Measurements from ENCODE around the gene VNN1.
A peak's percentile ranks its signal among the peaks of the same experiment; 100 is the strongest.

Gene VNN1, protein sequence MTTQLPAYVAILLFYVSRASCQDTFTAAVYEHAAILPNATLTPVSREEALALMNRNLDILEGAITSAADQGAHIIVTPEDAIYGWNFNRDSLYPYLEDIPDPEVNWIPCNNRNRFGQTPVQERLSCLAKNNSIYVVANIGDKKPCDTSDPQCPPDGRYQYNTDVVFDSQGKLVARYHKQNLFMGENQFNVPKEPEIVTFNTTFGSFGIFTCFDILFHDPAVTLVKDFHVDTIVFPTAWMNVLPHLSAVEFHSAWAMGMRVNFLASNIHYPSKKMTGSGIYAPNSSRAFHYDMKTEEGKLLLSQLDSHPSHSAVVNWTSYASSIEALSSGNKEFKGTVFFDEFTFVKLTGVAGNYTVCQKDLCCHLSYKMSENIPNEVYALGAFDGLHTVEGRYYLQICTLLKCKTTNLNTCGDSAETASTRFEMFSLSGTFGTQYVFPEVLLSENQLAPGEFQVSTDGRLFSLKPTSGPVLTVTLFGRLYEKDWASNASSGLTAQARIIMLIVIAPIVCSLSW

DNA sequence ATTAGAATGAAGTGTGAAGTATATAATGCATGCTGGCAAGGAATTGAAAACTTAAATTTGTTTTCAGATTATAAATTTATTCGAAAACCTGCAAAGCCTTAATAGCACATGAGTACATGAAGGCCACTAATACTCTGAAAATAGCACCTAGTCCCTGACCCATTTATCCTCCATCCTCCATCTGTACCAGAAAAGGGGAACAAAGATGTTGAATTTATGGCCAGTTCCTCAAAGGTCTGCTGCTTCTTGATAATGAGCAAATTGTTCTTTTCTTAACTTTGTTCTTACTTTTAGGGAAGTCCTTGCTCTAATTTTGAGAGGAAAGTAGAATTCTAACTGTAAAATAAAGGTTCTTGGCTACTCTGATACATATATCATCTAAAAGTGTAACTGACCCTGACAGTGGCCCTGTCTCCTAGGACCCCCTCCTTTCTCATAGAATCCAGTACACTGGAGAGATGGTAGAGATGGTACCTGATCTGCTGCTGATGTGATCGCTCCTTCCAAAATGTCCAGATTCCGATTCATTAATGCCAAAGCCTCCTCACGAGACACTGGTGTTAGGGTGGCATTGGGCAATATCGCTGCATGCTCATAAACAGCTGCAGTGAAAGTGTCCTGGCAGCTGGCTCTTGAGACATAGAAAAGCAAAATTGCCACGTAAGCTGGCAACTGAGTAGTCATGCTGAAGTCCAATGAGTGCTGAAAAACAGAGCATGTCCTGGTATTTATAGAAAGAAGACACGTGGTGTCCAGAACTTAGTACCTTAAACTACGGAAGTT, at the start of gene VNN1:
Gene VNN1, minus strand, starts transcription at position 704 of the 783 bp plus-strand sequence. Its CDS starts 20 bp downstream, at position 684.
- DNase-seq: no peak

GRCh38 chr6:132763269-132763668, 49.4 kb upstream of the VNN1 start:
- DNase-seq: no peak

GRCh38 chr6:132760256-132760655, 46.4 kb upstream of the VNN1 start:
- DNase-seq: no peak

DNA sequence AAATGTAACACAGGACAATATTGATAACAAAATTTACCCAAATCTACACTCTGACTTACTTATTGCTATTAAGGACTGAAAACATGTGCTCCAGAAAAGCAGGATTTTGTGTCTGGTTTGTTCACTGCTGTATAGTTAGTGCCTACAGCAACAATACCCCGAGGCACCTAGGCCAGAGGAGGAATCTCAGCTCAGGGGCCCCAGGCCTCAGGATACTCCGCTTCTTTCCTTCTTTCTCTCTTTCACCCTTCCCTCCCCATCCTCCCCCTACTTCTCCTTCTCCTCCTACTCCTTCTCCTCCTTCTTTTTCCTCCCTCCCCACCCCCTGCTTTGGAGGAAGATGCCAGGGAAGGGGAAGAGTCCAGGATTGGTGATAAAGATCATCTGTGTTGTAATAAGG, 44.8 kb upstream of the VNN1 start:
- no peak for DNase-seq

GRCh38 chr6:132752255-132752654, 38.4 kb upstream of the VNN1 start:
- DNase-seq: no peak

DNA sequence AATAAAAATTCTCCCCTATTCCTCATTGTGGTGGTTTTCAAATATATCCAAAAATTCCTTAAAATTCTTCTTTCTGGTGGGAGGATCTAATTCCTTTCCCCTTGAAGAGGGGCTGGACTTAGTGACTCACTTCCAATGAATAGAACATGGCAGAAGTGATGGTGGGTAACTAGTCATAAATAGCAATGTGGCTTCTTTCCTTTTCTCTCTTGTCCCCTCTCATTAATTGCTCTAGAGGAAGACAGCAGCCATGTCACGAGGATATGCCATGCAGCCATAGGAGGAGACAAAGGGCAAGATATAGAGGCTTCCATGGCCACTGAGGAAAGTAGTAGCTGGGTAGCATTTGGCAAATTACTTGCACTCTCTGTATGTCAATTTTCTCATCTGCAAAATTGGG, 38.0 kb upstream of the VNN1 start:
- no peak for DNase-seq

DNA sequence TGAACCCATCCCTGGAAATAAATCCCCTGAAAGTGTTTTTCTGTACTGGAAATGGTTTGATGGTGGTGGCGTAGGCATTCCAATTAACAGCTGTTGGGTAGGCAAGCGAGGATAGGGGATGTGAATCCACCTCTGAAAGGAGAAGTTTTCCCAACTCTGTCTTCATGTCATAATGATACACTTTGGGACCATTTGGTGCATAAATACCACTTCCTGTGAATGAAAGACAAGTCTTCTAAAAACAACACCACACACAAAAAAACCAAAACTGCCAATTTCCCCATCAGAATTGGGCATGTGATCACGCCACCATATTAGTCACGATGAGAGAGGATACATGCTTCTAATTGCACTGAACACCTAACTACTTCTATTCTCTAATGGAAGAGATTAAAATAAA, 37.5 kb upstream of the VNN1 start:
- no peak for DNase-seq

DNA sequence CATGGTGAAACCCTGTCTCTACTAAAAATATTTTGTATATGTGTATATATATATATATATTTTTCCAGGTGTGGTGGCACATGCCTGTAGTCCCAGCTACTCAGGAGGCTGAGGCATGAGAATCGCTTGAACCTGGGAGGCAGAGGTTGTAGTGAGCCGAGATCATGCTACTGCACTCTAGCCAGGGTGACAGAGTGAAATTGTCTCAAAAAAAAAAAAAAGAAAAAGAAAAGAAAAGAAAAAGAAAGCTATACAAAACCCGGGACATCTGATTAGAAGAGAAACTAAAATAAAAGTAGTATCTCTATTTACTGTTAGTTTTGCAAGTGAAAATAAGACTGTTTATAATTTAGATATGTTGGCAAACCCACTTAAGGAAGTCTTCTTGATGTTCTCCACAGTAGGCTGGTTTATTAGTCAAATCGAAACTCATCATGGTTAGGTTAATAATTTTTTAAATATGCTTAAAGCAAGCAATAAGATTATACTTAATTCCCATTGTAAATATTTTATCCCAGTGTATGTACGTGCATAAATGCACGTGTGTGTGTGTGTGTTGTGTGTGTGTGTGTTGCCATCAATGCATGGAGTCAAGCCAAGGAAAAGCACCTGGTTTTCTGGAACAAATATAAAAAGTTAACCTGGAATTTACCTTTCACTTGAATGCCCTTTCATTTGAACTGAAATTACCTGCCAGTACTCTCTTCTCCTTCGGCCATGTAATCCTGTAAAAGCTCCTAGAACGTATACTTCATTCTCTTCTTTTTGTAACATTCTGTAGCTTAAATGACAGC, 36.8 kb upstream of the VNN1 start:
- DNase-seq: no peak

- DNase-seq: no peak
These were observed 35.3 kb upstream of the VNN1 start for GRCh38 chr6:132749111-132749510.

- DNase-seq: no peak
These were observed 34.6 kb upstream of the VNN1 start for GRCh38 chr6:132748446-132748845.

- no peak for DNase-seq
These were observed 32.2 kb upstream of the VNN1 start for GRCh38 chr6:132746048-132746447.

DNA sequence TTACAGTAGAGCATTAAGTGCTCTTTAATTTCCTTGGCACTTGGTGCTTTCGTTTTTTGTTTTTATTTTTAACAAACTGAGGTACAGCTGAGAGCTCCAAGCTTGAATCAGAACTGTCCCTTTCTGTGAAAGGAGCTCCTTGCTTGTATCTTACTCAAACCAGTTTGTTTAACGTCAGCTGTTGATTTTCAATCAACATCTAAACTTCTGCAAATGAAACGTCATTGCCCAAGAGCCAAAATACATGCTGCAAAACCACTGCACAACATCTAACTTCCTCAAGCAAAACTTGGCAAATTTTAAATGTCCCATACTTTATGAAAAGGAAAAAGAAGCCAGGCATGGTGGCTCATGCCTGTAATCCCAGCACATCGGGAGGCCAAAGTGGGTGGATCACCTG, 28.6 kb upstream of the VNN1 start:
- DNase-seq: no peak

DNA sequence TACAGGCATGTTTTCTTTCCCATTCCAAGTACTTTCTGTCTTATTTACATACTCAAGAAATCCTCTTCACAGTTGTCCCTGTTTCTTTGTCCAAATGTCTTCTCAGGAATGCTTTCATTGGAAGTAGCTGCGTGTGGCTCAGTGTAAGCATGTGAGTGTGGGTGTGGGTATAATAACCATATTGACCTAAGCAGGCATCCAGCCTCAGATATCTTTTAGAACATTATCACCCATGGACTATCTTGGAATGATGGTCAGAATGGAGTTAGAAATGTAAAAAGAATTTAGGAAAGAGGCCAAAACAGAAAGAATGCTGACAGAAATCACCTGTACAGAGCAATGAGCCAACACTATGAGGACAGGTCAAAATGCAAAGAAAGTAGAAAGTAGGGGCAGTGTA, 27.4 kb upstream of the VNN1 start:
- no peak for DNase-seq

DNA sequence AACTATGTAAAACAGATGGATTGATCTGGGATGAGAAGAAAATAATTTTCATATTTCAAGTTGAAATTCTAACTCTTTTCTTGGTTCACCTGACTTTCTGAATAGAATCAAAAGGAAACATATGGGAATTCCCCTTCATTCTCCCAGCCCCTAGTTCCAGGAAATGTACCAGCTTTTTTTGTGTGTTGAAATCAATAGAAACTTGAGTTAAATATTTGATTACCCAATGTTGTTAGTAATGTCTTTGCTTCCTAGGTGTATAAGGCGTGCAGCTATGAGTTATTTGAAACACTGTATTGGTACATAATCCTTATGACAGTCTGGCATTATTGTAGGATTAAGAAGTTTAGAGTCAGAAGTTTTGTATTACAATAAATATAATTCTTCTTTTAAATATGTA, 22.4 kb upstream of the VNN1 start:
- DNase-seq: no peak

DNA sequence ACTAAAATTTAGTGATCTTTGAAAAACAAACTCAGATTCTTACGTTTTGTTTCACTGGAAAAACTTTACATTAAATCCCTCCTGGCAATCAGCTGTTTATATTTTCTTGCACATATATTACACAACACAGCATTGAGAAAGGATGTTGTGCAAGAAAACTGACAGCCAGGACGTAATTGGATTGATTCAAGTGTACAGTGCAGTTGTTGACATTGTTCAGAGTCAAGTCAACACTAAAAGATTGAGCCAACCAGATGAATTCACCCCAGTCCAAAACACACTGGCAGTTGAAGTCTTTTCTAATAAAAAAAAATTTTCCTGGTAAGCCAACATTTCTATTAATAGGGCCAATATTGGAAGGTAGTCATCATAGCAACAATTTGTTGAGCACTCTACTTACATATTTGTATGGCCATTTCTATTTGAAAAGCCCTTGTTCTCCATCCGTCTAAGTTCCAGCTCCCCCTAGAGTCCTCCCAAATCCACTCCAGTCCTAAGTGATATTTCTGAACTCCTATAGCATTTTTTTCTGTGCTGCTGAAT, 20.9 kb upstream of the VNN1 start:
- peak; percentile 14 for DNase-seq

DNA sequence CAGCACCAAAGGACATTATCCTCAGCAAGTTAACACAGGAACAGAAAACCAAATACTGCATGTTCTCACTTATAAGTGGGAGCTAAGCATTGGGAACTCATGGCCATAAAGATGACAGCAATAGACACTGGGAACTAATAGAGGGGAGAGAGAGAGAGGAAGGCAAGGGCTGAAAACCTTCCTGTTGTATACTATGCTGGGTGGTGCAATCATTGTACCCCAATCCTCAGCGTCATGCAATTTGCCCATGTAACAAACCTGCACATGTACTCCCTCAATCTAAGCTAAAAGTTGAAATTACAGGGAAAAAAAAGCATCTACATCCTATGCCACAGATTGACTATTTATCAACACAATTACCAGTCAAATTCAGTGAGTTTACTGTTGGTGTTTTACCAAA, 20.0 kb upstream of the VNN1 start:
- DNase-seq: no peak

- no peak for DNase-seq
These were observed 19.4 kb upstream of the VNN1 start for GRCh38 chr6:132733283-132733682.

- DNase-seq: no peak
These were observed 17.2 kb upstream of the VNN1 start for GRCh38 chr6:132731086-132731485.

GRCh38 chr6:132730560-132730959, 16.7 kb upstream of the VNN1 start:
- no peak for DNase-seq

DNA sequence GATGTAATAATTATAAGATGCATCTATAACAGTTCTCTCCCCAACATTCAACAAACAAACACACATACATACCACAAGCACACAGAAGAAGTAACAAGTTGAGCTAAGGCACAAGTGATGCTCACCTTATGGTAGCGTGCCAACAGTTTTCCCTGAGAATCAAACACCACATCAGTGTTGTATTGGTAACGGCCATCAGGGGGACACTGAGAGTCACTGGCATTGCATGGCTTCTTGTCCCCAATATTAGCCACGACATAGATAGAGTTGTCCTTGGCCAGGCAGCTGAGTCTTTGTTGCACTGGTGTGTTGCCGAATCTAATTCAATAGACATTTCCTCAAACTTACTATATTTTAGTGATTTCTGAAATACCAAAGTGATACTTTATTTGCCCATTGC, 14.8 kb upstream of the VNN1 start:
- peak; percentile 28 for DNase-seq

- DNase-seq: no peak
These were observed 12.7 kb upstream of the VNN1 start for GRCh38 chr6:132726608-132726975.

- no peak for DNase-seq
These were observed 12.2 kb upstream of the VNN1 start for GRCh38 chr6:132725947-132726607.

GRCh38 chr6:132725471-132725870, 11.6 kb upstream of the VNN1 start:
- DNase-seq: no peak
